Right lung (tissue), 5 donors: ENCODE results near the gene SCUBE3. TPM values are rescaled to one million over a fixed set of nuclear protein-coding genes. Genes with fewer than 3 reads are reported as not detected.

ENCODE experiments used
- DNase-seq, 2 donors: peaks; one replicate each; pipeline ENCODE4 v3.0.0-alpha.2; 2013
- polyA plus RNA-seq, 5 donors: library from polyadenylated mRNA; unstranded; fragments of 120-200 nt; gene quantifications; one replicate each; pipeline versions ENCODE4 v1.2.1 to v1.2.3, GENCODE V29; 2013; ENCODE audit warnings: inconsistent platforms in 1 of 5, low replicate concordance in 1 of 5; ENCODE audit not compliant: insufficient read length in 5 of 5, insufficient read depth in 1 of 5

The SCUBE3 gene
- polyA plus RNA-seq, 5 donors: 3.5 to 5.3 (median 3.7) TPM

DNA sequence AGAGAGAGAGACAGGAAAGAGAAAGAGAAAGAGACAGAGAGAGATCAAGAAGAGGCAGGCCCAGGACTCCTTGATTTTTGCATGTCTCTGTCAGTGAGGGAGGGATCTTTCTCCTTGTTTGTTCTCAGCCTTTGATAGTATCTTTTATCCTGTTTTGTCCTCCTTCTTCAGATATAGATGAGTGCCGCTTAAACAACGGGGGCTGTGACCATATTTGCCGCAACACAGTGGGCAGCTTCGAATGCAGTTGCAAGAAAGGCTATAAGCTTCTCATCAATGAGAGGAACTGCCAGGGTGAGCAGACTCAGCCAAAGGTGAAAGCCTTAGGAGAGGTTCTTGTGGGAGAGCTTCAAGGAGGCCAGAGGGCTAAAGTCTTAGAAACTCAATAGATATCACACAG lies 25.8 kb downstream of the SCUBE3 start:
- no peak for DNase-seq

DNA sequence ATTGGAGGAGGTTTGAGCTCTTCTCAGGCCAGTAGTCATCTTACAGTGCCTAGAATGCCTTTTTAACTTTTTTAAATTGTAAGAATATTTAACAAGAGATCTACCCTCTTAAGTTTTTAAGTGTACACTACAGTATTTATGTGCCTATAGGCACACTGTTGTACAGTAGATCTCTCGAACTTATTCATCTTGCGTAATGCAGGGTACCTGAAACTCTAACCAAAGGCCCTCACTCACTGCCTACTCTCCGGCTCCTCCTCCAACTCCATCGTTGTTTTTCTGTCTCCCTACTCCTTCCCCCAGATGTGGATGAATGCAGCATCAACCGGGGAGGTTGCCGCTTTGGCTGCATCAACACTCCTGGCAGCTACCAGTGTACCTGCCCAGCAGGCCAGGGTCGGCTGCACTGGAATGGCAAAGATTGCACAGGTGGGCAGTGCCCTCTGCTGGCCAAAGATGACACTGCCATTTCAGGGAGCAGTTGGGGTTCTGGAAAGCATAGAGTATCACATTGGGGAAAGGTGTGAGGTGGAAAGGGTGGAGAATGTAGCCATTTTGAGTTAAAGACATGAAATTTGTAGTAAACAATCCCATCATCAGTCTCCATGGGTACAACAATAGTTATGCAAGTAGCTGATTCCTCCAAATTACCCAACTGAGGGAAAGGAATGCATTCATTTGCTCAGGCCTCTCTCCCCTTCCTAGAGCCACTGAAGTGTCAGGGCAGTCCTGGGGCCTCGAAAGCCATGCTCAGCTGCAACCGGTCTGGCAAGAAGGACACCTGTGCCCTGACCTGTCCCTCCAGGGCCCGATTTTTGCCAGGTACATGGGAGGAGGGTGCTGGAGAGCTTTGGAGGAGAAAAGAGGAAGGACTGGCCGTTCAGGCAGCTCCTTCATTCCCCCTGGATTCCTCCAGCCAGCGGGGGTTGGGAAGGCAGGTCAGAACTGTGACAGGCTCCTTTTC lies 27.4 kb downstream of the SCUBE3 start:
- peak in 1 of 2 donors; percentile 71 for DNase-seq

DNA sequence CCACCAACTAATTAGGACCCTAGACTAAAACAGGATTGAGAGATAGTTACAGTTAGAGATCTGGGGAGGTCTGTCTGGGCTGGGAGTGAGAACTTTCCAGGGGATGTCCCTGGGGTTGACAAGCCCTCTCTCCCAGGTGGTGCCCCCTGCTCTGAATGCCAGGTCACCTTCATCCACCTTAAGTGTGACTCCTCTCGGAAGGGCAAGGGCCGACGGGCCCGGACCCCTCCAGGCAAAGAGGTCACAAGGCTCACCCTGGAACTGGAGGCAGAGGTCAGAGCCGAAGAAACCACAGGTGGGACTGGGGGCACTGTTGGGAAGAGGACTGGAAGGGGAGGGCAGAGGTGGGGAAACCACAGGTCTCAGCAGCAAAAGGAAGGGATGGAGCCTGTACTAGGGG lies 28.7 kb downstream of the SCUBE3 start:
- no peak for DNase-seq

DNA sequence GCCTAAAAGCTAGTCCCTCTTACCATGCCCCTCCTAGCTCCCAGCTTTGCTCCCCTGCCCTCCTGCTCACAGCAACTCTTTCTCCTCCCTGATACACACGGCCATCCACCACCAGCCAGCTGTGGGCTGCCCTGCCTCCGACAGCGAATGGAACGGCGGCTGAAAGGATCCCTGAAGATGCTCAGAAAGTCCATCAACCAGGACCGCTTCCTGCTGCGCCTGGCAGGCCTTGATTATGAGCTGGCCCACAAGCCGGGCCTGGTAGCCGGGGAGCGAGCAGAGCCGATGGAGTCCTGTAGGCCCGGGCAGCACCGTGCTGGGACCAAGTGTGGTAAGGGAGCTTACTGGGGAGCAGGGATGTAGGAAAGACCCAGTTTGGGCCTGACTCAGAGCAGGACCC lies 29.1 kb downstream of the SCUBE3 start:
- no peak for DNase-seq

DNA sequence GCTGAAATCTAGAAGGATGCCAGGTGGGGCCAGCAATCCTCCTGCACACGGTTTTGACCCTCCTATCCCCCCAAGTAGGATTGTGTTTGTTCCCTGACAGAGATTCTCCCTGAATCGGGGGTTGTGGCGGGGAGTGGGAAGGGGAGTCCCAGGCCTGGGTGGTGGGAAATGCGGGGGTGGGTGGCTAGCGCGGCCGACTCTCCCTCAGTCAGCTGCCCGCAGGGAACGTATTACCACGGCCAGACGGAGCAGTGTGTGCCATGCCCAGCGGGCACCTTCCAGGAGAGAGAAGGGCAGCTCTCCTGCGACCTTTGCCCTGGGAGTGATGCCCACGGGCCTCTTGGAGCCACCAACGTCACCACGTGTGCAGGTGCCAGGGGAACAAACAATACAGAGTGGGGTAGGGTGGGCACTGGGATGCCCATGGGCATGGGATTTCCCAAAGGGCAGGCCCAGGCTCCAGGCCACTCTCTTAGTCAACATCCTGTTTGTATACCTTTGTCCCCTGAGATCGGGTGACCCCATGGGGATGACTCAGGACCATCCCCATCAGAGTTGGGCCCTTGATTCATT lies 29.7 kb downstream of the SCUBE3 start:
- DNase-seq: no peak

DNA sequence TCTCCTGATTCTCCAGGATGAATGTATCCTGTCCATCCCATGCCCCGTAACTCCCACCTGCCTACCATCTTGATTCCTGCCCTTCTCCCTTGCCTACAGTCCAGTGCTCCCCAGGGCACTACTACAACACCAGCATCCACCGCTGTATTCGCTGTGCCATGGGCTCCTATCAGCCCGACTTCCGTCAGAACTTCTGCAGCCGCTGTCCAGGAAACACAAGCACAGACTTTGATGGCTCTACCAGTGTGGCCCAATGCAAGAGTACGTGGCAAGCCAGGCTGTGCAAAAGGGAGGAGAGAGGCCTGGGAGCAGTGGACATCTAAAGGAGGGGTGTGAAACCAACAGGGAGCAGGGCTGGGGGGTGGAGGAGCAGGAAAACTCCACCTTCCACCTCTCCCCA lies 30.8 kb downstream of the SCUBE3 start:
- no peak for DNase-seq

DNA sequence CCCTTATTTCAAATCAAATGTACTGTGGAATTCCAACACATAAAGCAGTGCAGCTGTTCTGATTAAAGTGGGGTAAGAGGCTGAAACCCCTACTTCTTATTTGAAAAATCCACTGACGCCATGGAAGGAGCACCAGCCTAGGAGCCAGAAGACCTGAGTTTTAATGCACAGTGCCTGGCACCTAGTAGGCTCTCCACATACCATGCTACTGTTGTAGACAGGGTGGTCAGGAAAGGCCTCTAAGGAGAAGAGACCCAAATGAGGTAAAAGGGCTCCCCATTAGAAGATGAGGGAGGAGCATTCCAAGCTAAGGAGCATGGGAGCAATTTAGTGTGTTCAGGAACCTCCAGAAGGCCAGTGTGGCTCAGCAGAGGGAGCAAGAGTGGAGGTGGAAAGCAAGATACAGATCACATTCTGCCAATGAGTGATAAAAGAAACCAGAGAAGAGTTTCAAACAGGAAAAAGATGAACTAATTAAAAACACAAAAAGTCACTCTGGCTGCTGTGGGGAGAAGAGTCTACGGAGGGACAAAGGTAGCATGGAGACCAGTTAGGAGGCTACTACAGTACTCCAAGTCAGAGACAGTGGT lies 34.0 kb downstream of the SCUBE3 start:
- no peak for DNase-seq

DNA sequence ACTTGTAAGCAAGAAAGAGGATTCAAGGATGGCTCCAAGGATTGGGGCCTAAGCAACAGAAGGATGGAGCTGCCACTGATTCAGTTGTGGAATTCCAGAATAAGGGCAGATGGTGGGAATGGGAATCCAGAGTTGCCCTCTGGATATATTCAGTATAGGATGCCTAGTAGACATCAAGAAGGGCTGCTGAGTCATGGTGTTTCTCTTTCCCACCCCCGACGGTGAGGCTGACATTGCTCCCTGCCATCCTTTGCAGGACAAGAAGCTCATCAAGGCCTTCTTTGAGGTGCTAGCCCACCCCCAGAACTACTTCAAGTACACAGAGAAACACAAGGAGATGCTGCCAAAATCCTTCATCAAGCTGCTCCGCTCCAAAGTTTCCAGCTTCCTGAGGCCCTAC lies 34.5 kb downstream of the SCUBE3 start:
- DNase-seq: no peak

DNA sequence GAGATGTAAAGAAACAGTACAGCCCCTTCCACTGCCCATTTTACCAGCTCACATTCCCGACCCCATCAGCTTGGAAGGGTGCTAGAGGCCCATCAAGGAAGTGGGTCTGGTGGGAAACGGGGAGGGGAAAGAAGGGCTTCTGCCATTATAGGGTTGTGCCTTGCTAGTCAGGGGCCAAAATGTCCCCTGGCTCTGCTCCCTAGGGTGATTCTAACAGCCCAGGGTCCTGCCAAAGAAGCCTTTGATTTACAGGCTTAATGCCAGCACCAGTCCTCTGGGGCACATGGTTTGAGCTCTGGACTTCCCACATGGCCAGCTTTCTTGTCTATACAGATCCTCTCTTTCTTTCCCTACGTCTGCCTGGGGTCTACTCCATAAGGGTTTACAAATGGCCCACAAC lies 35.2 kb downstream of the SCUBE3 start:
- no peak for DNase-seq

DNA sequence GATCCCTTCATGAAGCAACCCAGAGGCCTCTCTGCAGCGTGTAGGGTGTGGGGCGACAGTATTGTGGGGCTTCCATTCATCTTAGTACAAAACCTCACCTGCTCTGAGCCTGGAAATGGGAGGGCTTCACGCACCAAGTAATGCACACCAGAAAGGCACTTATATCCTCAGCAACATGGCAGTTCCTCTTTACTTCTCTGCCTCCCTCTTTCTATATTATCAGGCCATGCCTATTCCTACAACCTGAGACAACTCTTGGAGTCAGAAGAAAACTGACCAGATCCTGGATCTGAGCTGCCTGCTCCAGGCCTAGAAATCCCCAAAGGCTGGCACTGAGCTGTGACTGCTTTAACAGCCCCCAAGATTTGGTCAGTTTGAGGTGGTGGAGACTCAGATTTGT lies 38.2 kb downstream of the SCUBE3 start:
- DNase-seq: no peak

DNA sequence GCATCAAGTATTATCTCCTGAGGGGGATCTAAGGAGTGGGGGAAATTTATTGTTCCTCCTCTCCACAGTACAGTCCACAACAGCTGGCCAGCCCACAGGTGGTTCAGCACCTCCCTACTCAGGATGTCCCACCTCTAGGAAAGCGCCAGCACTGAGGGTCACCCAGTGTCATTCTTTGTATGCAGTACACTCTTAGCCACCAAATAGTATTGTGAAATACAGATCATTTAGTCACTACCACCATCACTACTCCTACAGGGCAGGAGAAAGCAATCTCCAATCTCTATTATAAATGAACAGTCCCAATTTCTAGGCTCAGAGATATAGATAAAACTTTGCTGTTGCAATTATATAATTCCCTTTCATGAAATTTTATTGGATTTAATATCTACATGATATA lies 39.5 kb downstream of the SCUBE3 start:
- DNase-seq: no peak

DNA sequence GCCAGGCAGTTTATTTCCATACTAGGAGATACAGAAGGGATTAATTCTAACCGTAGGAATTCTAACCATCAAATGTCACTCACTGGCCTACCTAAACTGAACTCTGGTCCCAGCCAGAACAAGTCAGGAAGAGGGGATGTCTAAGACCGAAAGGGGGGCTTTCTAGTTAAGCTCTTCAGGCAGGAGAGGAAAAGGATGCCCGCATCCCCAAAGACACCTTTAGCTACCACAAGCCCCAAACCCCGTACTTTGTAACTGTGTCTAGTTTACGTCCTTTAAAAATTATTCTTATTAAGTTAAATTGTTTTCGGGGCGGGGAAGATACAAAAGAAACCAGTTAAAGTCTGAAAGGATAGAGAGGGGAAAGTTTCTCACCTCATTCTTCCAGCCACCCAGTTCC lies 44.6 kb downstream of the SCUBE3 start:
- no peak for DNase-seq

DNA sequence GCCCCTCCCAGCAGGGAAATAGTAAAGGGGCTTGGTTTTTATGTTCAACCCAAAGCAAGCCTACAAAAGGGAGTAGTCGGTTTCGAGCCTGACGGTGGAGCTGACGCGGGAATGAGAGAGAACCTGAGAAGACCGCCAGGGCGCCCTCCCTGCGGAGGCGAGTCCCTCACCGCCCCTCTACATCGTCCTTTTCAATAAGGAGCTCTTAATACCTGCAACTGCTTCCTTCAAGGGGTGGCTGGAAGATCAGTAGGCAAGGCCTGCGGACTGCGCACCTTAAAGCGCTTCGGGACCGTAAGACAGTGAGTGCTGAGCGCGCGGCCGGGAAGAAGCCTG lies 45.1 kb downstream of the SCUBE3 start:
- no peak for DNase-seq

DNA sequence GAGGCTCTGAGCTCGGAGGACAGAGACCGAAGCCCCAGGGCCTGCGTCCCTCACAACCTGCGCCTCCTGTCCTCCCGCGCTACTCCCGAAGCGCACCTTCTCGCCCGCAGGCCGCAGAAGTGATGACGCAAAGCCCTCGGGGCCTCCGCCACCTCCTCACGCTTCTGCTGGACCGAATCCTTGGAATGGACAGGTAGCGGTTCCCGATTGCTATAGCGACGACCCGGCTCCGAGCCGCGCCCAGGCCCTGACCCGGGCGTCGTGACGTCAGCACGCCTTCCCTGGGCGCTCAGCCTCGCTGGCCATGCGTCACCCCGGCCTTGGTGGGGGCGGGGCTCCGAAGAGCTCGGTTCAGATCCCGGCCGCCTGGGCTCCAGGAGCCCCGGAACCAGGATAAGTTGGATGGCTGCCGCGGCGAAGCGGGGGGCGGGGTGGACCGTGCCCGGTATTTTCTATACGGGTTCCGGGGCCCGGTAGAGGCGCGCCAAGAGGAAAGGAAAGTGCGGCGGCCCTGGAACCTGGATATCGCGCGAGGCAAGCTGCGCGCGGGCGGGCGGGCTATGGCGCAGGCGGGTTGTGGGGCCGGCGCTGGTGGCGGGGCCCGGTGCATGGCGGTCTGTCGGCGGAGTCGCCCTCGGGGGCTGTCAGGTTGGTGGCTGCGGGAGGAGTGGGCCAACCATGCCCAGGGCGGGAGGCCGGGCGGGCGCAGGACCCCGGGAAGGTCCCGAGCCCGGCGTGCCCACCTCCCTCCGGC lies 45.6 kb downstream of the SCUBE3 start, which contains the start of gene ZNF76:
ZNF76 (plus strand) TSS at position 542 of the 754 bp plus-strand sequence. CDS start 21,417 bp downstream, outside the sequence.
- DNase-seq: peak; percentile 98 to 99

DNA sequence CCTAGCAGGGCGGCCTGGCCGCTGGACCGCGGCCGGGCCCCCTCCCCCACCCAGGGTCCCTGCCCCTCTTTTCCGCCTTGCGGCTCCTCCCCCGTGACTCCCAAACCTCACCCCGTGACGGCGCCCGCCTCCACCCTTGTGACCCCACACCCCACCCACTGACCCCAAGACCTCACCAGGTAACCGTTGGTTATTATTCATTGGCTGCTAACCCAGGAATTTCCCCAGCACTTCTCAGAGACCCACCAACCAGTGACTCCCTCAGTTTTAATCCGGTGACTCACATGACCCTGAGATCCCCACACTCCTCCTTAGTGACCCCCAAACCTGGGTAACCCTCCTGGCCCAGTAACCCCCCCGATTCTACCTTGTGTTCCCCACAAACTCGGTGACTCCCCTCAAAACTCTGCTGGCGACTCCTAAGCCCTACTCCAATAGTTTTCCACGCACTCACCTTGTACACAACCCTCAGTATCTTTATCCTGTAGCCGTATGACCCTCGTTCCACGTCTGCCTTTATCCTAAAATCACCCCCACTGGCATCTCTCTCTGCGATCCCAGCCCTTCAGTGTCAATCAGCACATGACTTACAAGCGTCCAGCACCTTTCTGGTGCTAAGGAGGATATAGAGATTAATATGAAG lies 46.3 kb downstream of the SCUBE3 start:
- DNase-seq: no peak

DNA sequence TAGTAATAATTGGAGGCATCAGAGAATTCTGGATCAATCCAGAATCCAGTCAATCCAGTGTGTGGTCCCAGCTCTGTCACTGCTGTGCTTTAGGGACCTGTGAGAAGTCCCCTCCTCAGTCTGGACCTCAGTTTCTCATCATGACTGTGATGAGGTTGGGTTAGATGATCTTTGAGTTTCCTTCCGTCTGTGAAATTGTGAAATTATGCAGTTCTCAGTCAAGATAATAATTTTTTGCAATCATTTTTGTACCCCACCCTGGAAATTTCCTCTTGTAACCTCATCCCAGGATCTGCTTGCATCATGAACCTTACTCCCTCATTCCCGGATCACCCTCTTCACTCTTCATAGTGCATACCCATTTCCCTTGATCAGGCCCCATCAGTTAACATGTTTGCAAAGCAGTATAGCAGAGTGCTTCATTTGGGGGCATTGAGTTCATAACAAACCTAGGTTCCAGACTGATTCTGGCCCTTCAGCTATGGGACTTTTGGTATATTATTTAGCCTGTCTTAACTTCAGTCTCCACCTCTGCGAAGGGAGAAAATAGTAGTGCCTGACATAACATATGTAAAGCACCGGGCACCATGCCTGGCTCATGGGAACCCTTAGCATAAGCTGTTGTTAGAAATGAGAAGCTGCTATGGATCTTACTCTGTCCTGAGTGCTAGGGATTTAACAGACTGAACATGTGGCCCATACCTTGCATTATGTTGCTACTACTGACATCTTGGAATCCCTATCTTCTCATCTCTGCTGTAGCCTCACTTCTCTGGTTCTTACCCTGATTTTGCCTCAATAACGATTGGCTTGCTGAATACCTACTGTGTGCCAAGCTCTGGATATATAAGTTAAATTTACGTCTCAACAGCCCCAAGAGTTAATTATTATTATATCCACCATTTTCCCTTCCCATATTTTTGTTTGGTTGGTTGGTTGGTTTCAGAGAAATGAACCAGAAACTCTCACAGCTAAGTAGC lies 47.1 kb downstream of the SCUBE3 start:
- no peak for DNase-seq

DNA sequence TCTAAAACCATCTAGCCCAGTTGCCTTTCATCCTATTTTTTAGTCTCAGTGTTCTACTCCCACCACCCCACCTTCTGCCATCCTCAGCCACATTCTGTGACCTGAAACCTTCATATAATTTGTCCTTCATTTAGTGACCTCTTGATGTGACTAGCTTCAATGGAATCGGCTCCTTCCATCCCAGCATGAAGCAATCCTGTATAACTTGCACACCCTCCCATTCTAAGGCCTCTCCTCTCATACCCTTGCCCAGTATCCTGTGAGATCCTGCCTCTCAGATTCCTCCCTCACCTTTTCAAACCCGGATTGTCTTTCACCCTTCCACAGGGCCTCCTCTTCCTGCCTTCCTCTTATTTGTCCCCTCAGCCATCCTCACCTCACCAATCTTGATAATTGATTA lies 48.8 kb downstream of the SCUBE3 start:
- DNase-seq: no peak

DNA sequence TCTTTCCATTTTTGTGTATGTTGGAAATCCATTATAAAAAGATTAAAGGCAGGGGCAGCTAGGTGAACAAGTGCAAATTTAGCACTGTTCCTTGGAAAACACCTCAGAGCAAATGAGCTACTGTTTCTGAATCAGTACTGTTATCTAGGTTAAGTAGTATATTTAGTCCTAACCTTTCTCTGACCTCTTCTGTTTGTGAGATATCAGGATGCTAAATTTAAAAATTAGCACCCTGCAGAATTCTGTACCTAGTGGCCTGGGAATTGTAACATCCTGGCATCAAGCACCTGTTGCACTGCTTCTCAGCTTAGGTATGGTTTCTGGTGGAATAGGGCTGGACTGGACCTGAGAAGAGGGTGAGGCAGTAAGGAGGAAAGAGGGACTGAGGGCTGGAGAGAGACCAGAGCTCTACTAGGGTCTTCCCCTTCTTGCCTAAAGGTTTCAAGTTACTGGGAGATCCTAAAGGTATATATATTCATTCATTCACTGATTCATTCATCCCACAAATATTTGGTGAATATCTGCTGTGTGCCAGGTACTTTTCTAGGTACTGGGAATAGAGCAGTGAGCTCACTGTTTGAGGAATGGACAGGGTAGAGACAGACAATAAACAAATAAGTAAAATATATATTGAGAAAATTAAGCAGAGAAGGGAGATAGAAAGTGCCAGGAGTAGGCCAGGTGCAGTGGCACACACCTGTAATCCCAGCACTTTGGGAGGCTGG lies 51.0 kb downstream of the SCUBE3 start:
- no peak for DNase-seq

DNA sequence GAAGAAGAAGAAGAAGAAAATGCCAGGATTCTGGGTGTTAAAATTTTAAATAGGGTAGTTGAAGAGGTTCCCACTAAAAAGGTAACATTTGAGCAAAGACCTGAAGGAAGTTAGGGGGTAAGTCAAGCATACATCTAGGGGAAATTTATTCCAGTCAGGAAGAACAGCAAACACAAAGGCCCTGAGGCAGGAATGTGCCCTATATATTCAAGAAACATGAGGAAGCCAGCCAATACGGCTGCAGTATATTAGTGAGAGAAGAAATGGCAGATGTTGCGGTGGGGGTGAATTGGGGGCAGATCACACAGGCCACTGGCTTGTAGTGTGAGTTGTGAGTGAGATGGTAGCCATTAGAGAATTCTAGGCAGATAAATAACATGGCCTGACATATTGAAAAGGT lies 51.8 kb downstream of the SCUBE3 start:
- DNase-seq: no peak

DNA sequence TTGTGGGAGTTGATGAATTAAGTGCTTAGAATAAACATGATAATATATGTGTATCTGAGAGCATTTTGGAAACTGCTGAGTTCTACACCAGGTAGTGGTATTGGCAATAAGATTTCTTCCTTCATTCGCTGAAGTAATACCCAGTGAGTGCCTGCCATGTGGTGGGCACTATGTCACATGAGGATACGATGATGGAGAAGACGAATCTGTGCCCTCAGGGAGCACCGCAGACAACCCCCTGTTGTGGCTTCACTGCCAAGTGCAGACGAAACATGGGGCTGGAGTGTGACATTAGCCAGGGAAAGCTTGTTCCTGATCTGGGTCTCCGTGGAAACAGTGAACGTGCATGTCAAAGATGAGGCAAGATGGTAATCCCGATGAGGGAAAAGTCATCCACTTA lies 53.7 kb downstream of the SCUBE3 start:
- no peak for DNase-seq
